Liver (tissue), 3 donors: ENCODE results near the gene DYSF.

Experiments
- RAD21 ChIP-seq, 2 donors: IDR thresholded peaks; 2 replicates each; pipeline ENCODE4 v1.6.1; 2016; ENCODE audit warnings: antibody characterized with exemption in 2 of 2, mild to moderate bottlenecking in 2 of 2
- YY1 ChIP-seq: IDR thresholded peaks from 2 replicates; pipeline ENCODE4 v1.6.1; 2016; ENCODE audit warnings: antibody characterized with exemption, mild to moderate bottlenecking
- TF ChIP-seq, protein P1 (sequence below): fragments of 150-350 bp; IDR thresholded peaks from 2 replicates; pipeline ENCODE4 v1.5.1; 2017; ENCODE audit warnings: improper control_type of control experiment, low read depth, low read length; ENCODE audit not compliant: missing input control
- TF ChIP-seq, protein P2 (sequence below): IDR thresholded peaks from 2 replicates; pipeline ENCODE4 v1.6.1; 2016; ENCODE audit warnings: antibody characterized with exemption
- donor health status: healthy.
- donor health status: healthy.

DNA sequence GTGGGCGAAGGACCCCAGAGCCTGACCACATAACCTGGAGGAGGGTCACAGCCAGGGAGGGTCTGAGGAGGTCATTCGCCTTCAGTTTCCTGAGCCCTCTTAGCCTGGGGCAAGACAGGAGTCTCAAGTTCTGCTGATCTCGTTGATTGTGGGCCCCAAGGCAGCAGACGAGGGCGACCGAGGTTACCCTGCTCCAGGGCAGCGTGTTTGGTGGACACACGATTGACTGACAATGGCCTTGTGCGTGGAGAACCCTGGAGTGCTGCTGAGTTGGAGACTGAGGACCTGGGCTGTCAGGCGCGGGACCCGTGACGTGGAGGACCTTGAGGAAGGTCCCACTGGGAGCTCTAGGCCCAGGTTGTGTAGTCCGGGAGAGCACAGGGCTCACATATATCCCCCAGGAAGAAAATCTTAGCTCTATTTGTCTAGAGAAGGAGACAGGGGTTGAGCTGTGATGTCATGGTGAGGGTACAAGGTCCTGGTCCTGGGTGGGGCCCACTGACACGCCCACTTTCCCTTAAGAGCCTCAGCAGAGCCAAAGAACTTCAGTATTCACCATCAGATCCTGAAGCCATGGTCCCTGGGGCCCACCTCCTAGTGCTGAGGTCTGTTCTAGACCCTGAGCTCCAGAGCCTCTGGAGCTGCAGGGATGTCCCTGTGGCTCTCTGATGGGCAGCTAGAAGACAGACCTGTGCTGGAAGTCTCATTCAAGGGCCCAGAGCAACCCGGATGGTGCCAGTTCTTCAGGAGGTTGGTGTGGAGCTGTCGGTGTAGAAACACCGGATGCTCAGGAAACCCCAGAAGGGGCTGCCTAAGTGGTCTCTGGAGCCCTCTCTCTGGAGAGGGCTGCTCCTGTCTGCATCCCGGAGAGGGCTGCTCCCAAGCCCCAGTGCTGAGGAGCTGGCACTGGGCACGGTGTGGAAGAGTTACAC lies 53.1 kb downstream of the DYSF start:
- TF ChIP-seq, protein P1, sequence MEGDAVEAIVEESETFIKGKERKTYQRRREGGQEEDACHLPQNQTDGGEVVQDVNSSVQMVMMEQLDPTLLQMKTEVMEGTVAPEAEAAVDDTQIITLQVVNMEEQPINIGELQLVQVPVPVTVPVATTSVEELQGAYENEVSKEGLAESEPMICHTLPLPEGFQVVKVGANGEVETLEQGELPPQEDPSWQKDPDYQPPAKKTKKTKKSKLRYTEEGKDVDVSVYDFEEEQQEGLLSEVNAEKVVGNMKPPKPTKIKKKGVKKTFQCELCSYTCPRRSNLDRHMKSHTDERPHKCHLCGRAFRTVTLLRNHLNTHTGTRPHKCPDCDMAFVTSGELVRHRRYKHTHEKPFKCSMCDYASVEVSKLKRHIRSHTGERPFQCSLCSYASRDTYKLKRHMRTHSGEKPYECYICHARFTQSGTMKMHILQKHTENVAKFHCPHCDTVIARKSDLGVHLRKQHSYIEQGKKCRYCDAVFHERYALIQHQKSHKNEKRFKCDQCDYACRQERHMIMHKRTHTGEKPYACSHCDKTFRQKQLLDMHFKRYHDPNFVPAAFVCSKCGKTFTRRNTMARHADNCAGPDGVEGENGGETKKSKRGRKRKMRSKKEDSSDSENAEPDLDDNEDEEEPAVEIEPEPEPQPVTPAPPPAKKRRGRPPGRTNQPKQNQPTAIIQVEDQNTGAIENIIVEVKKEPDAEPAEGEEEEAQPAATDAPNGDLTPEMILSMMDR = no peak
- TF ChIP-seq YY1 = no peak
- no peak for TF ChIP-seq RAD21 (IDR thresholded peaks at IDR 0.05)
- TF ChIP-seq, protein P2, sequence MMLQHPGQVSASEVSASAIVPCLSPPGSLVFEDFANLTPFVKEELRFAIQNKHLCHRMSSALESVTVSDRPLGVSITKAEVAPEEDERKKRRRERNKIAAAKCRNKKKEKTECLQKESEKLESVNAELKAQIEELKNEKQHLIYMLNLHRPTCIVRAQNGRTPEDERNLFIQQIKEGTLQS = no peak
